Mesothelial cell of epicardium (in vitro differentiated cells): Measurements from ENCODE around the gene STX11. TPM values are rescaled to one million over a fixed set of nuclear protein-coding genes. Genes with fewer than 3 reads are reported as not detected.

Source experiments
- DNase-seq, 2 experiments: peaks; one replicate each; pipeline ENCODE4 v3.0.0; 2021; ENCODE audit warnings: low spot score in 2 of 2; ENCODE audit not compliant: unreplicated experiment in 2 of 2
- H3K27ac Mint-ChIP-seq: 2 replicates; pipeline ENCODE4 v1.8.0; 2021; ENCODE audit warnings: mixed read lengths
- H3K27me3 Mint-ChIP-seq: 2 replicates; pipeline ENCODE4 v1.8.0; 2021; ENCODE audit warnings: low read depth, mixed read lengths
- H3K36me3 Mint-ChIP-seq: 2 replicates; pipeline ENCODE4 v1.8.0; 2021; ENCODE audit warnings: mixed read lengths
- H3K4me1 Mint-ChIP-seq: 2 replicates; pipeline ENCODE4 v1.8.0; 2021; ENCODE audit warnings: mixed read lengths
- H3K4me3 Mint-ChIP-seq: 2 replicates; pipeline ENCODE4 v1.8.0; 2021; ENCODE audit warnings: mild to moderate bottlenecking, moderate library complexity, mixed read lengths
- H3K9me3 Mint-ChIP-seq: 2 replicates; pipeline ENCODE4 v1.8.0; 2021; ENCODE audit warnings: mixed read lengths
- total RNA-seq: library from RNA; stranded (reverse); gene quantifications from 3 replicates; pipeline ENCODE4 v1.2.1, GENCODE V29; 2021
- TF ChIP-seq, protein P1 (sequence below): fragments of 200-600 bp; sonication (generic); IDR thresholded peaks from one replicate; pipeline ENCODE4 v1.5.0; 2021; ENCODE audit warnings: antibody characterized with exemption; ENCODE audit not compliant: unreplicated experiment

STX11 gene
- total RNA-seq, 1 donor from 2014 or later = 4.5 TPM

DNA sequence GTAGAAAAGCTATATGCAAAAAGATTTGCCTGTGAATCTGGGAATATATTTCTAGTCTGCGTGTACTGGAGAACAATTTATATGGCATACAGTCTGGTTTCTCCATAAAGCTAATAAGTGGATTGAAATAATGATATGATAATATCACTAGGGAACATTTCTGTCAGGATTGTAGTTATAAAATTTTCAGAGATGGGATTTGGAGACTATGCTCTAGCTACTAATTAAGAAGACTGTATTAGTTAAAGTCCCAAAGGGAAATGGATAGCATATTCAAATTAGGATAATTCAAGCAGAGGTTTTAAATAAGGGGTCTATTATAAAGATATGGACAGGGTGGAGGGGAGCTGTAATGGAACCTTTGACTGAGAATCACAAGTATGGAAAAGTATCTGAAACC is 7.2 kb upstream of the STX11 start:
- H3K9me3 Mint-ChIP-seq = no peaks in the 10 kb centered on the region
- peaks cover 14% of the 10 kb centered on the region for H3K27me3 Mint-ChIP-seq
- DNase-seq = no peak
- TF ChIP-seq, protein P1, sequence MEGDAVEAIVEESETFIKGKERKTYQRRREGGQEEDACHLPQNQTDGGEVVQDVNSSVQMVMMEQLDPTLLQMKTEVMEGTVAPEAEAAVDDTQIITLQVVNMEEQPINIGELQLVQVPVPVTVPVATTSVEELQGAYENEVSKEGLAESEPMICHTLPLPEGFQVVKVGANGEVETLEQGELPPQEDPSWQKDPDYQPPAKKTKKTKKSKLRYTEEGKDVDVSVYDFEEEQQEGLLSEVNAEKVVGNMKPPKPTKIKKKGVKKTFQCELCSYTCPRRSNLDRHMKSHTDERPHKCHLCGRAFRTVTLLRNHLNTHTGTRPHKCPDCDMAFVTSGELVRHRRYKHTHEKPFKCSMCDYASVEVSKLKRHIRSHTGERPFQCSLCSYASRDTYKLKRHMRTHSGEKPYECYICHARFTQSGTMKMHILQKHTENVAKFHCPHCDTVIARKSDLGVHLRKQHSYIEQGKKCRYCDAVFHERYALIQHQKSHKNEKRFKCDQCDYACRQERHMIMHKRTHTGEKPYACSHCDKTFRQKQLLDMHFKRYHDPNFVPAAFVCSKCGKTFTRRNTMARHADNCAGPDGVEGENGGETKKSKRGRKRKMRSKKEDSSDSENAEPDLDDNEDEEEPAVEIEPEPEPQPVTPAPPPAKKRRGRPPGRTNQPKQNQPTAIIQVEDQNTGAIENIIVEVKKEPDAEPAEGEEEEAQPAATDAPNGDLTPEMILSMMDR = no peak
- no peak overlapping the region for H3K4me3 Mint-ChIP-seq
- no peak overlapping the region for H3K27ac Mint-ChIP-seq
- no peaks in the 10 kb centered on the region for H3K4me1 Mint-ChIP-seq
- H3K36me3 Mint-ChIP-seq = no peaks in the 10 kb centered on the region

DNA sequence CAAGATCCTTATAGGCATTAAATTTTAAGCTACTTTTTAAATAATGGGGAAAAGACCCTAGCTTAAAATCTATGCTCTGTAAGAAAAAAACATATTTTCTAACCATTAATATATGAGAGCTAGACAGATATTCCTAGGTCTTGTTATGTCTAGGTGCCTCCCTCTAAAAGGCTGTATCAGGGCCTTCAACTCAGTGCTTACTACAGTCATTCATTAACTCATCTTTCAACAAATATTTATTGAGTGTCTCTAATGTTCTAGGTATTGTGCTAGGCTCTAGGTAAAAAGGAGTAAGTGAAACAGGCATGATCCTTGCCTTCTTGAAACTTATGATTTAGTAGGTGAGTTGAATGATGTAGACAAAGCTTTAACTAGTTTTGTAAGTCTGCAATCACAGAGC is 6.4 kb upstream of the STX11 start:
- Mint-ChIP-seq H3K27me3 (peaks cover 21% of the 10 kb centered on the region), H3K9me3 (no peaks in the 10 kb centered on the region), H3K27ac (no peak overlapping the region)

DNA sequence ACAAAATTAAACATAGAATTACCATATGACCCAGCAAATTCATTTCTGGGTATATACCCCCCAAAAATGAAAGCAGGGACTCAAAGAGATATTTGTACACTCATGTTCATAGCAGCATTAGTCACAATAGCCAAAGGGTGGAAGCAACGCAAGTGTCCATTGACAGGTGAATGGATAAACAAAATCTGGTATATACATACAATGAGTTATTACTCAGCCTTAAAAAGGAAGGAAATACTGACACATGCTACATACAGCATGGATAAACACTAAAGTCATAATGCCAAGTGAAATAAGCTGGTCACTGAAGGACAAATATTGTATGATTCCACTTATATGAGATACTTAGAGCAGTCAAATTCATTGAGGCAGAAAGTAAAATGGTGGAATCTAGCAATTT is 5.3 kb upstream of the STX11 start:
- H3K36me3 Mint-ChIP-seq = no peaks in the 10 kb centered on the region
- H3K4me3 Mint-ChIP-seq = no peak overlapping the region
- H3K4me1 Mint-ChIP-seq = peaks cover 3% of the 10 kb centered on the region
- TF ChIP-seq, protein P1 = no peak
- no peaks in the 10 kb centered on the region for H3K9me3 Mint-ChIP-seq
- no peak overlapping the region for H3K27ac Mint-ChIP-seq
- peaks cover 31% of the 10 kb centered on the region for H3K27me3 Mint-ChIP-seq
- no peak for DNase-seq

More for the DNA sequence above, 6.4 kb upstream of the STX11 start:
- H3K4me1 Mint-ChIP-seq = no peaks in the 10 kb centered on the region
- no peak overlapping the region for H3K4me3 Mint-ChIP-seq
- DNase-seq = no peak
- H3K36me3 Mint-ChIP-seq = no peaks in the 10 kb centered on the region
- TF ChIP-seq, protein P1 = no peak

DNA sequence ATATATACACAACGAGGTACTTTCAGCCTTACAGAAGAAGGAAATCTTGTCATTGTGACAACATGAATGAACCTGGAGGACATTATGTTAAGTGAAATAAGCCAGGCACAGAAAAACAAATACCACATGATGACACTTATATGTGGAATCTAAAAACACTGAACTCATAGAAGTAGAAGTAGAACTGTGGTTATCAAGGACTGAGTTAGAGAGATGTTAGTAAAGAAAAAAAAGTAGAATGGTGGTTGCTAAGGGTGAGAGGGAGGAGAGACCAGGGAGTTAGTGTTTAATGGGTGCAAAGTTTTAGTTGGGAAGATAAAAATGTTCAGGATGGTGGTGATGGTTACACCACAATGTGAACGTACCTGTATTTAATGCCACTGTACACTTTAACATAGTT is 4.8 kb upstream of the STX11 start:
- H3K9me3 Mint-ChIP-seq = no peaks in the 10 kb centered on the region
- DNase-seq = no peak
- peaks cover 3% of the 10 kb centered on the region for H3K4me1 Mint-ChIP-seq
- H3K4me3 Mint-ChIP-seq = no peak overlapping the region
- H3K27me3 Mint-ChIP-seq = peaks cover 33% of the 10 kb centered on the region
- H3K27ac Mint-ChIP-seq = no peak overlapping the region
- TF ChIP-seq, protein P1 = no peak
- H3K36me3 Mint-ChIP-seq = no peaks in the 10 kb centered on the region

DNA sequence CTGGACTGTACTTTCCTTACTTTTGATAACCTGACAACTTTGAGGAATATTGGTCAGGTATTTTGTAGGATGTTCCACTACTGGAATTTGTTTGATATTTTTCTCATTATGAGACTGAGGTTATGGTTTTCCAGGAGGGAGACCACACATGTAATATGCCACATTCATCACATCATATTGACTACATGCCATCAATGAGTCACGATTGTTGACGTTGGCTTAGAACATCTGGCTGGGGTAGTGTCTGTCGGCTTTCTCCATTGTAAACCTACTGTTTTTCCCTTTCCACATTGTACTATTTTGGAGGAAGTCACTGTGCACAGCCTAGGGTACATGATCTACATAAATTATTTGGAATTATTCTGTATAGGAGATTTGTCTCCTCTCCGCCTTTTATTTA is 1.4 kb upstream of the STX11 start:
- Mint-ChIP-seq H3K9me3 (no peaks in the 10 kb centered on the region), H3K27me3 (peaks cover 51% of the 10 kb centered on the region), H3K27ac (no peak overlapping the region), H3K4me1 (peaks cover 13% of the 10 kb centered on the region), H3K36me3 (no peaks in the 10 kb centered on the region), H3K4me3 (no peak overlapping the region)
- TF ChIP-seq, protein P1 = no peak
- no peak for DNase-seq

DNA sequence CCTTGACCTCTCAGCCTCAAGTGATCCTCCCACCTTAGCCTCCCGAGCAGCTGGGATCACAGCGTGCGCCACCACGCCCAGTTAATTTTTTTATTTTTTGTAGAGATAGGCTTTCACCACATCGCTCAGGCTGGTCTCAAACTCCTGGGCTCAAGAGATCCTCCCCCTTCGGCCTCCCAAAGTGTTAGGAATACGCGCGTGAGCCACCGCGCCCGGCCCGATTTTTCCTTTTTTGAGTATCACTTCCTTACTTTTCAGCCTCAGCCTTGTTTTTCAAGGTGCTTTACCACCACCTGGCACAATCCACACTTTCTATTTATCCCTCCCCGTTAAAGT is 791 bp upstream of the STX11 start:
- Mint-ChIP-seq H3K9me3 (no peaks in the 10 kb centered on the region), H3K36me3 (no peaks in the 10 kb centered on the region), H3K4me3 (peak overlapping the region; percentile 83), H3K27me3 (peaks cover 51% of the 10 kb centered on the region), H3K4me1 (peaks cover 13% of the 10 kb centered on the region), H3K27ac (peak overlapping the region; percentile 7)
- DNase-seq = no peak
- TF ChIP-seq, protein P1 = no peak
